ENCODE results near the gene RAB11FIP2.

DNA sequence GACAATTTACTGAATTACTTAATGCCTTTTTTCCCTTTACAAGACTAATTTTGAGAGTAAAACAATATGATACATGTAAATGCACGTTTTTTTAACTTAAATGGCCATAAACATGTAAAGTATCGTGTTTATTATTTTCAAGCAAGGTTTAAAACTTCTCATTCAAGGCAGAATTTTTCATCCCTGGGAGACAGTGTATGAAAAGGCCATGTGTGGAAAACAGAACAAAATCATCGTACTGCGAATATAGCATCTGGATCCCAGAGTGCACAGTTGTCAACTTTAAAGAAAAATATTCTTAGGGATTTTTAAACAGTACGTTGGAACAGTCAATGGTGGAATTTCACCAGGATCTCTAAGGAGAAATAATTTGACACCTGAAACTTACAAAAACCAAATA is 1.1 kb upstream of the RAB11FIP2 start:
- TF ChIP-seq, protein P1, sequence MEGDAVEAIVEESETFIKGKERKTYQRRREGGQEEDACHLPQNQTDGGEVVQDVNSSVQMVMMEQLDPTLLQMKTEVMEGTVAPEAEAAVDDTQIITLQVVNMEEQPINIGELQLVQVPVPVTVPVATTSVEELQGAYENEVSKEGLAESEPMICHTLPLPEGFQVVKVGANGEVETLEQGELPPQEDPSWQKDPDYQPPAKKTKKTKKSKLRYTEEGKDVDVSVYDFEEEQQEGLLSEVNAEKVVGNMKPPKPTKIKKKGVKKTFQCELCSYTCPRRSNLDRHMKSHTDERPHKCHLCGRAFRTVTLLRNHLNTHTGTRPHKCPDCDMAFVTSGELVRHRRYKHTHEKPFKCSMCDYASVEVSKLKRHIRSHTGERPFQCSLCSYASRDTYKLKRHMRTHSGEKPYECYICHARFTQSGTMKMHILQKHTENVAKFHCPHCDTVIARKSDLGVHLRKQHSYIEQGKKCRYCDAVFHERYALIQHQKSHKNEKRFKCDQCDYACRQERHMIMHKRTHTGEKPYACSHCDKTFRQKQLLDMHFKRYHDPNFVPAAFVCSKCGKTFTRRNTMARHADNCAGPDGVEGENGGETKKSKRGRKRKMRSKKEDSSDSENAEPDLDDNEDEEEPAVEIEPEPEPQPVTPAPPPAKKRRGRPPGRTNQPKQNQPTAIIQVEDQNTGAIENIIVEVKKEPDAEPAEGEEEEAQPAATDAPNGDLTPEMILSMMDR (conservative IDR thresholded peaks at IDR 0.05; ENCODE audit: low read depth, low read length) = no peak
- TF ChIP-seq EZH2phosphoT487 (IDR thresholded peaks at IDR 0.05; ENCODE audit: borderline replicate concordance, low read length) (no peak), EZH2 (IDR thresholded peaks at IDR 0.05; ENCODE audit: low read length, unreplicated experiment) (no peak)
